NAMALWA (cell line): ENCODE results near the gene TMEM61.

Experiments used
- DNase-seq: peaks from one replicate; pipeline ENCODE4 v3.0.0-alpha.2; 2015; ENCODE audit warnings: low spot score

The TMEM61 gene

GRCh38 chr1:55039342-55040082, 59.1 kb downstream of the TMEM61 start, which contains the start of gene PCSK9:
Gene PCSK9 (plus strand): TSS chr1:55039548. CDS start chr1:55039838, 290 bp downstream.
- no peak for DNase-seq

GRCh38 chr1:55040083-55040932, 59.9 kb downstream of the TMEM61 start:
- no peak for DNase-seq

GRCh38 chr1:55040933-55041494, 60.6 kb downstream of the TMEM61 start:
- no peak for DNase-seq

- DNase-seq, result no peak
These were observed 61.2 kb downstream of the TMEM61 start for GRCh38 chr1:55041613-55042012.
